ENCODE data around the gene PRPF38B. TPM values are rescaled to one million over a fixed set of nuclear protein-coding genes. Genes with fewer than 3 reads are reported as not detected.

PRPF38B gene
- total RNA-seq, 1 experiment from 2014 or later, result 20.9 TPM

DNA sequence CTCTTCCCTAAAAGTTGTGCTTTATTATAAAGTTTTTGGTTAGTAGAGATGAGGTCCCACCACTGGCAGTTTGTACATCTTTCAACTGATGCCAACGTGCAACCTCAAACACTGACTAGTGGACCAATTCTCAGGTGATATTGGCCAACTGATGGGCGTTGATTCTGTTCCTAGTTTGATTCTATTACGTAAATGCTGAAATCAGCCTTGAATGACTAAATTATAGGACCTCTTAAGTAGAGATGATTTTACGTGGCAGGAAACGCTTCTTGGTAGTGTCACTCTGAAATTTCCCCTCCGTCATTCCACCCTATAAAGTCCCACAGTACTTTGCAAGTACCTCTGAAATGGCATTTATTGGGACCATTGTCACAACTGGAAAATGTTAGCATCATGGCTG, 11.8 kb downstream of the PRPF38B start:
- peaks cover 38% of the 10 kb centered on the region for H3K36me3 ChIP-seq
- no peaks in the 10 kb centered on the region for H3K27me3 ChIP-seq
- DNase-seq, result no peak
- H3K4me3 ChIP-seq, result no peak overlapping the region
- H3K9me3 ChIP-seq, result no peaks in the 10 kb centered on the region

GRCh38 chr1:108704496-108704895, 12.4 kb downstream of the PRPF38B start:
- Histone ChIP-seq H3K27me3 (no peaks in the 10 kb centered on the region), H3K4me3 (no peak overlapping the region), H3K36me3 (peaks cover 32% of the 10 kb centered on the region), H3K9me3 (no peaks in the 10 kb centered on the region)
- DNase-seq, result peak; percentile 87

DNA sequence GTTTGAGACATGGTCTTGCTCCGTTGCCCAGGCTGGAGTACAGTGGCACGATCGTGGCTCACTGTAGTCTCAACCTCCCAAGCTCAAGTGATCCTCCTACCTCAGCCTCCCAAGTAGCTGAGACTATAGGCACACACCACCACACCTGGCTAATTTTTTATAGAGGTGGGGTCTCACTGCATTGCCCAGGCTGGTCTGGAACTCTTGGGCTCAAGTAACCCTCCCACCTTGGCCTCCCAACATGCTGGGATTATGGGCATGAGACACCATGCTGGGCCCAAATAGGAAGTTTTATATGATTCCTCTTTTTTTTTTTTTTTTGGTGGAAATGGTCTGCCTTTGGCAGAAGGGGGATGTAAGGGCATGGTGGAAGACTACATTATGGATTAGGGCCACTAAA, 14.5 kb downstream of the PRPF38B start:
- no peaks in the 10 kb centered on the region for H3K9me3 ChIP-seq
- peaks cover 11% of the 10 kb centered on the region for H3K36me3 ChIP-seq
- H3K4me3 ChIP-seq, result no peak overlapping the region
- no peaks in the 10 kb centered on the region for H3K27me3 ChIP-seq
- DNase-seq, result no peak

- Histone ChIP-seq H3K36me3 (no peaks in the 10 kb centered on the region), H3K9me3 (no peaks in the 10 kb centered on the region), H3K4me3 (no peak overlapping the region), H3K27me3 (no peaks in the 10 kb centered on the region)
- peak; percentile 31 for DNase-seq
Measured at GRCh38 chr1:108708691-108709660, 16.9 kb downstream of the PRPF38B start.

DNA sequence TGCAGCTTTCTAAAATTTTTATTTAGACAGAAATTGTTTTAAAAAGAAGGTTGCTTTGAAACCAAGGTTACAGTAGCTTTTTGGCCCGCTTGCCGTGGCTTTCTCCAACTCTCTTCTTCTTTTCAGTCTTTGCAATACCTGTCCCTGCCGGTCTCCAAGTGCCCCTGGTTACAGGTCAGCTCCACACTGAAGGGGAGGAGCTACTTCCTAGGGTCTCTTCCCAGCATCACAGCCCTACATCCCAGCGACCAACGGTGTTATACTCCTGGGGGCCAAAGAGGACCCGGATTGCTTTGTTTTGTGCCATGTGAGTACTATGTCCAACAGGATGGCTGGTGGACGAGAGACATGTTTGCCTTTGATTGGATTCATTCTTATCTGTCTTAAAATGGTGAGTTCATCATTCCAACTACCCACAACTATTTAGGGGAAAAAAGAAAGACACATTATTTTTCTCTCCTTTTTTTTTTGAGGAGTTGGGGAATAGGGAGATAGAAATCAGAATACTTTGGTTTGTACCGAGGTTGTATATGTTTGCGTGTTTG, 20.6 kb downstream of the PRPF38B start, which contains the start of gene FNDC7:
FNDC7 (plus strand) TSS at position 303 of the 545 bp plus-strand sequence; CDS start at position 329, 26 bp downstream.
- H3K4me3 ChIP-seq, result no peak within 1 kb of the TSS
- no peaks in the 10 kb centered on the region for H3K9me3 ChIP-seq
- no peak for DNase-seq
- no peaks in the 10 kb centered on the region for H3K36me3 ChIP-seq
- H3K27me3 ChIP-seq, result no peaks in the 10 kb centered on the region

DNA sequence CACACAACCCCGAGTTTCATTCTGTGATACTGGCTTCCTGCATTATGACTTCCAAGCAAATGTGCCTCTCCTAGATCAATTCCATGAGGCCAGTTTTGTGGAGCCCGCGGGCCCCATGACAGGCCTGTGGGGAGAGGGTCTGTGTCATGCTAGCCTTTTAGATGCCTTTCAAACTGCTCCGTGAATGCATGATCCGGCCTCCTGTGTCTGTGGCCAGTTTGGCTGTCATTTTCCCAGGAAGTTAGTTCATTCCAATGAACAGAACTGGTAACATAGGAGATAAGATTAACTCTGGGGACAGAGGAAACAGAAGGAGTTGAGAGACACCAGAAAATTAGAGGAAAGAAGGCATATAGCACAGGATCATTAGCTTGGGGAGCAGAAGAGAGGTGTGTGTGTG, 23.8 kb downstream of the PRPF38B start:
- no peak overlapping the region for H3K4me3 ChIP-seq
- DNase-seq, result no peak
- no peaks in the 10 kb centered on the region for H3K27me3 ChIP-seq
- no peaks in the 10 kb centered on the region for H3K9me3 ChIP-seq
- no peaks in the 10 kb centered on the region for H3K36me3 ChIP-seq

DNA sequence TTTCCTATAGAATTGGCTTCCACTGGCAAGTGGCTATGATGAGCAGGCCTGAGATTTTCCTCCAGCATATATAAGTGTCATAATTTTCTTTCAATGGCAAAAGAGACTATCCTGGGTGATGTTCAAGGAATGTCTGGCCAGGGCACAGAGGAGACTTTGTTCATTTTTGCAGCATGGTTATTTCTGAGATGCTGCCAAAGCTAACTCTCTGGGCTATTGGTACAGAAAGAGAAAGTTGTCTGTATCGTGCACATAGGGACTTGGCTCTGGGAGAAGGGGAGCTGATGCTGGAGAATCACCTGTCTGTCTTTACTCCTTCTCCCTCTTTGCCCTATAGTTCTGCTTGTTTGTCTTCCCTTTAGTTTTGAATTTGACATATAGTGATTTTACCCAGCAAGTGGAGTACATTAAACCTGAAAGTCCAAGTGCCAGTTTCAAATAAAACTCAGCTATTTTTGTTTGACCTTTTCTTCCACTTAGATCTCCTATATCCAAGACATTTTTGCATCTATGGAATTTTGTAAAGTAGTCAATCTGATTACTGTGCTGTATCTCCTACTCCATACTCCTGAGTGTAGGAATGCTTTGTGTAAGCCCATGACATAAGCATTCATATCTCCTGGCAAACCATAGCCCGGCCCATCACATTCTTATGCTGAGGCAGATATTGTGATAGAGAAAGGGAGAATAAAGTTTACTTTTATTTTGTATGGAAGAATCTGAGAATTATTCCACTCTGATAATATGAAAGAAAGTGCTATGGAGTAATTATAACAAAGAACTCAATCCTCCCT, 24.5 kb downstream of the PRPF38B start:
- Histone ChIP-seq H3K4me3 (no peak overlapping the region), H3K27me3 (no peaks in the 10 kb centered on the region), H3K36me3 (no peaks in the 10 kb centered on the region), H3K9me3 (no peaks in the 10 kb centered on the region)
- DNase-seq, result no peak

DNA sequence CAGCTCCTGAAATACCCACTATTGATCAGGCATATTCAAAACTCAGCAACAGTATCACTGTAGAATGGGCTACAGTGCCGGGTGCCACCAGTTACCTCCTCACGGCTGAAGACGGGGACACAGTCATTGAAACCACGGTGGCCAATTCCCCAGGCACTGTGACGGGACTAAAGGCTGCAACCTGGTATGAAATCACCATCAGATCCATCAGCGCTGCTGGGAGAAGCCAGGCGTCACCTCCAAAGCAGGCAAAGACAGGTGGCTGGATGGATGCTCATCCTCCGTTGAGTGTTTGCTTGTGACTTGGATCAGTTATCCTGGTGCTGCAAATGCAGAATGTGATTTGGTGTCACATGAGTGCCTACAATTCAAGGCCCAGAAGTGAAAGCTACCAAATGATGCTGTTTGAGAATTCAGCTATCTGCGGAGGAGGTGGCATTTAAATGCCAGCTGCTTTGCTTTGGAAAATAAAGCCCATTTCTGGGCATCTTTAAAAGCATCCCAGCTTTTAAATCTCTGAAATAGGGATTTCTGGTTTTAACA, 25.7 kb downstream of the PRPF38B start:
- DNase-seq, result no peak
- no peak overlapping the region for H3K4me3 ChIP-seq
- H3K36me3 ChIP-seq, result no peaks in the 10 kb centered on the region
- H3K27me3 ChIP-seq, result no peaks in the 10 kb centered on the region
- no peaks in the 10 kb centered on the region for H3K9me3 ChIP-seq

- Histone ChIP-seq H3K4me3 (no peak overlapping the region), H3K36me3 (no peaks in the 10 kb centered on the region), H3K9me3 (no peaks in the 10 kb centered on the region), H3K27me3 (no peaks in the 10 kb centered on the region)
- no peak for DNase-seq
Measured at GRCh38 chr1:108718927-108719655, 27.0 kb downstream of the PRPF38B start.

- DNase-seq, result peak; percentile 86
- Histone ChIP-seq H3K36me3 (no peaks in the 10 kb centered on the region), H3K4me3 (no peak overlapping the region)
Measured at GRCh38 chr1:108719656-108720435, 27.7 kb downstream of the PRPF38B start.

GRCh38 chr1:108722292-108722691, 30.2 kb downstream of the PRPF38B start:
- Histone ChIP-seq H3K9me3 (no peaks in the 10 kb centered on the region), H3K27me3 (no peaks in the 10 kb centered on the region), H3K4me3 (no peak overlapping the region), H3K36me3 (no peaks in the 10 kb centered on the region)
- no peak for DNase-seq

More at GRCh38 chr1:108719656-108720435, 27.7 kb downstream of the PRPF38B start:
- Histone ChIP-seq H3K9me3 (no peaks in the 10 kb centered on the region), H3K27me3 (no peaks in the 10 kb centered on the region)

DNA sequence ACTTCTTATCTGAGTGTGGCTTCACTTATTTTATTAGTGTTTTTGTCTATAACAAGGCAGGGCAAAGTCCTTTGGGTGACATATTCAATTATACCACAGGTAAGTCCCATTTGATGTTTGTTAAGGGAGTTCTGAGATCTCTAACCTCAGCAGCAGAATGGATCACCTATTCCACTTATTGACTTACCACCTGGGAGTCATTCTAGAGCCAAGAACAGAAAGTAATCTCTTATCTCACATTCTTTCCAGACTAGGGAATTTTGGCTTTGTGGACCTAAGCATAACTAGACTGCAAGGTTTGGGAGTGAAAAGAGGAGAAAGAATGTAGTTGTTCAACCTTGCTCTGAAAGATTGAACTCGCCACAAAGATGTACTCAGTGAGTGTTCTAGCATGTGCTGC, 33.8 kb downstream of the PRPF38B start:
- Histone ChIP-seq H3K36me3 (no peaks in the 10 kb centered on the region), H3K27me3 (no peaks in the 10 kb centered on the region), H3K9me3 (no peaks in the 10 kb centered on the region), H3K4me3 (no peak overlapping the region)
- no peak for DNase-seq

DNA sequence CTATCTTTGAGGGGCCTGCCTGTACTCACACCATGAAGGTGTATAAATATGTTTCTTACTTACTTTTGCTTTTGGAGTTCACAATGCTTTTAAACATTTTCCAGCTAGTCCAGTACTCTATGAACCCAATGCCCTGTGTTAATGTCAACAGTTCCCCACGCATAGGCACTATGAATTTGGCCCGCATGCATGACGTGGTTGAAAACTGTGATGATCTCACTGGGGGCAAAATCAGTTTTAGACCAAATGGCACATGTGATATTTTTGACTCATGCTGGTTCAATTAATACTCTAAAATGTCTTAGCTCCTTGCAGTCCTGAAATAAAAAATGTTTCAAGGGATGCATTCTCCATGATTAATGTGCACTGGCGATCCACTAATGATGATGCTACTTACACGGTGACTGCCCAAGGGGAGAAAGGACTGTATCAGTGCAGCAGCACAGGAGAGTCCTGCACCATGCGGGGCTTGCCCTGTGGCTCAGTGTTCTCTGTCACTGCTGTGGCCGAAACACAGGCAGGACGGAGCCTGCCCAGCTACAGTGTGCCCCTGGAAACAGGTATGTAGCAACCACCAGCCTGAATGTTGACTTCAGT, 36.3 kb downstream of the PRPF38B start:
- Histone ChIP-seq H3K9me3 (no peaks in the 10 kb centered on the region), H3K36me3 (no peaks in the 10 kb centered on the region), H3K27me3 (0 out of 2 replicates have a peak, but pooled peaks cover 2% of the 10 kb centered on the region), H3K4me3 (no peak overlapping the region)
- no peak for DNase-seq

GRCh38 chr1:108729481-108729880, 37.4 kb downstream of the PRPF38B start:
- Histone ChIP-seq H3K9me3 (no peaks in the 10 kb centered on the region), H3K4me3 (no peak overlapping the region)
- DNase-seq, result no peak

DNA sequence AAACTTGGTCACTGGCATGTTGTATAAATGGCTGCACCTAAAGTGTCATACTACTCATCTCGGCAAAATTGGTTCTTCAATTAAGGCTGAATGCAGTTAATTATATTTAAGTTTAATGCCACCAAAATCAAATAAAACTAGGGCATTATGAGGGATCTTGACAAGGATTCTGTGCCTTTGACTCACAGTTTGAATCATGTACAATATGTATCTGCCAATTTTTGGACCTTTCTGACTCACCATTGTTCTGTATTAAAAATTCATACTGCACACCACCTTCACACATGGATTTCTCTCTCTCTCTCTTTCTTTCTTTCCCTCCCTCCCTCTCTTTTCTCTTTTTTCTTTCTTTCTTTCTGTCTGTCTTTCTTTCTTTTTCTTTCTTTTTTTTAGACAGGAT, 40.3 kb downstream of the PRPF38B start:
- DNase-seq, result no peak
- H3K27me3 ChIP-seq, result peaks cover 5% of the 10 kb centered on the region; the same call in 1 of the 2 replicates
- no peak overlapping the region for H3K4me3 ChIP-seq
- no peaks in the 10 kb centered on the region for H3K36me3 ChIP-seq
- H3K9me3 ChIP-seq, result no peaks in the 10 kb centered on the region

More at GRCh38 chr1:108729481-108729880, 37.4 kb downstream of the PRPF38B start:
- Histone ChIP-seq H3K36me3 (no peaks in the 10 kb centered on the region), H3K27me3 (0 out of 2 replicates have a peak, but pooled peaks cover 2% of the 10 kb centered on the region)

Data from MG63 (cell line).